Measurements from ENCODE around the gene SOX5. TPM values are rescaled to one million over a fixed set of nuclear protein-coding genes. Genes with fewer than 3 reads are reported as not detected.

Gene SOX5
- total RNA-seq, 1 donor from 2014 or later, result 11.1 TPM

GRCh38 chr12:23552417-23552816 lies 397.1 kb downstream of the SOX5 start:
- Mint-ChIP-seq H3K27ac (ENCODE audit: unreplicated experiment) (no peak overlapping the region), H3K27me3 (ENCODE audit: low read depth) (no peaks in the 10 kb centered on the region), H3K4me3 (ENCODE audit: unreplicated experiment) (no peak overlapping the region), H3K4me1 (ENCODE audit: low read depth) (peaks cover 19% of the 10 kb centered on the region), H3K36me3 (ENCODE audit: low read depth) (no peaks in the 10 kb centered on the region), H3K9me3 (ENCODE audit: low read depth) (no peaks in the 10 kb centered on the region)
- TF ChIP-seq CTCF (IDR thresholded peaks at IDR 0.05), result no peak
- no peak for DNase-seq (ENCODE audit: low spot score)

- no peak for DNase-seq (ENCODE audit: low spot score)
- Mint-ChIP-seq H3K4me1 (ENCODE audit: low read depth) (peaks cover 29% of the 10 kb centered on the region), H3K36me3 (ENCODE audit: low read depth) (peaks cover 2% of the 10 kb centered on the region), H3K27me3 (ENCODE audit: low read depth) (no peaks in the 10 kb centered on the region), H3K4me3 (ENCODE audit: unreplicated experiment) (no peak overlapping the region), H3K27ac (ENCODE audit: unreplicated experiment) (no peak overlapping the region), H3K9me3 (ENCODE audit: low read depth) (no peaks in the 10 kb centered on the region)
- no peak for TF ChIP-seq CTCF (IDR thresholded peaks at IDR 0.05)
These were observed 398.7 kb downstream of the SOX5 start for GRCh38 chr12:23550753-23551152.

GRCh38 chr12:23548742-23549141 lies 400.7 kb downstream of the SOX5 start:
- Mint-ChIP-seq H3K36me3 (ENCODE audit: low read depth) (peaks cover 2% of the 10 kb centered on the region), H3K27me3 (ENCODE audit: low read depth) (no peaks in the 10 kb centered on the region), H3K27ac (ENCODE audit: unreplicated experiment) (no peak overlapping the region), H3K4me3 (ENCODE audit: unreplicated experiment) (no peak overlapping the region), H3K9me3 (ENCODE audit: low read depth) (no peaks in the 10 kb centered on the region), H3K4me1 (ENCODE audit: low read depth) (peaks cover 25% of the 10 kb centered on the region)
- no peak for TF ChIP-seq CTCF (IDR thresholded peaks at IDR 0.05)
- no peak for DNase-seq (ENCODE audit: low spot score)

- Mint-ChIP-seq H3K9me3 (ENCODE audit: low read depth) (no peaks in the 10 kb centered on the region), H3K27me3 (ENCODE audit: low read depth) (no peaks in the 10 kb centered on the region), H3K4me3 (ENCODE audit: unreplicated experiment) (no peak overlapping the region), H3K36me3 (ENCODE audit: low read depth) (peaks cover 3% of the 10 kb centered on the region), H3K27ac (ENCODE audit: unreplicated experiment) (peak overlapping the region; percentile 59), H3K4me1 (ENCODE audit: low read depth) (peaks cover 19% of the 10 kb centered on the region)
- DNase-seq (ENCODE audit: low spot score), result no peak
- no peak for TF ChIP-seq CTCF (IDR thresholded peaks at IDR 0.05)
These were observed 402.7 kb downstream of the SOX5 start for GRCh38 chr12:23546756-23547155.

GRCh38 chr12:23543767-23544166 lies 405.7 kb downstream of the SOX5 start:
- DNase-seq (ENCODE audit: low spot score), result no peak
- no peak for TF ChIP-seq CTCF (IDR thresholded peaks at IDR 0.05)
- H3K36me3 Mint-ChIP-seq (ENCODE audit: low read depth), result peaks cover 3% of the 10 kb centered on the region
- H3K4me3 Mint-ChIP-seq (ENCODE audit: unreplicated experiment), result no peak overlapping the region
- H3K4me1 Mint-ChIP-seq (ENCODE audit: low read depth), result peaks cover 19% of the 10 kb centered on the region
- no peak overlapping the region for H3K27ac Mint-ChIP-seq (ENCODE audit: unreplicated experiment)
- H3K9me3 Mint-ChIP-seq (ENCODE audit: low read depth), result no peaks in the 10 kb centered on the region
- H3K27me3 Mint-ChIP-seq (ENCODE audit: low read depth), result no peaks in the 10 kb centered on the region

Data from chondrocyte (in vitro differentiated cells).